HepG2 (cell line): ENCODE measurements around the gene BTAF1. TPM values are rescaled to one million over a fixed set of nuclear protein-coding genes. Genes with fewer than 3 reads are reported as not detected.

Source experiments
- ATAC-seq: fragments of 200-7000 bp; cut with Tn5 transposase; 3 replicates; pipeline ENCODE4 v1.9.1; 2020; ENCODE audit warnings: mild to moderate bottlenecking, moderate library complexity
- BruUV-seq: library from RNA; stranded (reverse); fragments of 400-500 nt; replicated peaks from 2 replicates; lab custom pipeline; 2021; lab: Mats Ljungman, UMichigan
- CTCF ChIA-PET: fragments of 300-600 bp; formaldehyde crosslinking; extraction: SDS; loops from one replicate; lab custom pipeline; 2021; ENCODE audit warnings: low total read pairs, inconsistent platforms, low intra/inter-chr PET ratio; lab: Yijun Ruan, JAX
- POLR2A ChIA-PET: fragments of 350-600 bp; sonication (Branson Sonifier 250); formaldehyde crosslinking; loops from one replicate; lab custom pipeline; 2020; ENCODE audit warnings: antibody characterized with exemption, inconsistent platforms; lab: Yijun Ruan, JAX
- DNase-seq: peaks from one replicate; pipeline ENCODE4 v3.0.0-alpha.2; 2015; ENCODE audit warnings: low spot score
- FAIRE-seq: peaks from 3 replicates; lab custom pipeline; 2011; peaks lifted over from hg19 to GRCh38; lab: Jason Lieb, UNC
- H2AFZ ChIP-seq: one replicate; pipeline ENCODE4 v1.6.1; 2011; ENCODE audit warnings: low read length, inconsistent platforms
- H3K27ac ChIP-seq: fragments of 300-600 bp; 3 replicates; pipeline ENCODE4 v1.8.0; 2011; ENCODE audit warnings: mixed run types, mild to moderate bottlenecking, mixed read lengths, low read length, inconsistent platforms; ENCODE audit not compliant: insufficient read depth; ENCODE audit errors: extremely low read length
- H3K27me3 ChIP-seq, 2 experiments: fragments of 200-600 bp in 1 of 2; 2 replicates in 1 of 2; 3 replicates in 1 of 2; pipeline versions ENCODE4 v1.6.0 to v1.8.0; 2011; ENCODE audit warnings: low read length in 2 of 2, mild to moderate bottlenecking in 2 of 2, moderate library complexity in 2 of 2, inconsistent platforms in 1 of 2; ENCODE audit not compliant: insufficient read depth in 2 of 2, control insufficient read depth in 1 of 2
- H3K36me3 ChIP-seq, 2 experiments: fragments of 200-600 bp in 1 of 2; replicated peaks in 1 of 2; 2 replicates in 1 of 2; 3 replicates in 1 of 2; pipeline versions ENCODE4 v1.5.1 to v1.8.0; 2011; ENCODE audit warnings: low read length in 2 of 2, inconsistent platforms in 1 of 2; ENCODE audit not compliant: insufficient read depth in 2 of 2, control insufficient read depth in 1 of 2
- H3K4me1 ChIP-seq: 2 replicates; pipeline ENCODE4 v1.5.1; 2012; ENCODE audit warnings: low read length, inconsistent platforms; ENCODE audit not compliant: insufficient read depth
- H3K4me2 ChIP-seq: 2 replicates; pipeline ENCODE4 v1.6.0; 2011; ENCODE audit warnings: low read depth, low read length, inconsistent platforms
- H3K4me3 ChIP-seq, 3 experiments: fragments of 200-600 bp in 1 of 3; sonication (generic), shearing (Covaris generic) in 1 of 3; replicated peaks in 1 of 3; 2 replicates each; pipeline ENCODE4 v1.5.1; 2011 to 2016; ENCODE audit warnings: low read length in 3 of 3, inconsistent platforms in 2 of 3, low read depth in 2 of 3, mild to moderate bottlenecking in 2 of 3, control low read depth in 1 of 3, mixed read lengths in 1 of 3; ENCODE audit not compliant: insufficient read depth in 1 of 3
- H3K79me2 ChIP-seq: one replicate; pipeline ENCODE4 v1.6.1; 2011; ENCODE audit warnings: low read length, inconsistent platforms; ENCODE audit not compliant: insufficient read depth
- H3K9ac ChIP-seq: 2 replicates; pipeline ENCODE4 v1.6.0; 2011; ENCODE audit warnings: mild to moderate bottlenecking, low read depth, low read length, inconsistent platforms; ENCODE audit not compliant: insufficient read depth
- H3K9me3 ChIP-seq: 2 replicates; pipeline ENCODE4 v1.5.1; 2012; ENCODE audit warnings: mild to moderate bottlenecking, low read length
- H4K20me1 ChIP-seq: 2 replicates; pipeline ENCODE4 v1.6.0; 2011; ENCODE audit warnings: inconsistent platforms, mild to moderate bottlenecking, low read length, moderate library complexity; ENCODE audit not compliant: insufficient read depth
- FOXP1 ChIP-seq, 2 experiments: fragments of 450-650 bp in 1 of 2; IDR thresholded peaks; 2 replicates each; pipeline ENCODE4 v1.6.1; 2017 to 2018; ENCODE audit warnings: antibody characterized with exemption in 1 of 2
- NR3C1 ChIP-seq: sonication (generic); formaldehyde crosslinking; IDR thresholded peaks from 2 replicates; pipeline ENCODE4 v1.4.0; 2020; ENCODE audit warnings: missing genetic modification reagents
- RORA ChIP-seq: sonication (generic); formaldehyde crosslinking; IDR thresholded peaks from 2 replicates; pipeline ENCODE4 v1.5.0; 2020; ENCODE audit warnings: mild to moderate bottlenecking, missing genetic modification reagents, moderate library complexity
- SATB2 ChIP-seq: sonication (generic); formaldehyde crosslinking; IDR thresholded peaks from 2 replicates; pipeline ENCODE4 v1.5.0; 2020; ENCODE audit warnings: missing genetic modification reagents
- SP140L ChIP-seq: sonication (generic); formaldehyde crosslinking; IDR thresholded peaks from 2 replicates; pipeline ENCODE4 v1.4.0; 2020; ENCODE audit warnings: missing genetic modification reagents, borderline replicate concordance
- SP2 ChIP-seq: sonication (generic); formaldehyde crosslinking; IDR thresholded peaks from 2 replicates; pipeline ENCODE4 v1.5.1; 2020; ENCODE audit warnings: mild to moderate bottlenecking, missing genetic modification reagents
- ZBTB10 ChIP-seq: sonication (generic); formaldehyde crosslinking; IDR thresholded peaks from 2 replicates; pipeline ENCODE4 v1.4.0; 2020; ENCODE audit warnings: missing genetic modification reagents, borderline replicate concordance
- WGBS: methylation state at CpG from one replicate; pipeline ENCODE4 v1.1.6; 2017; ENCODE audit warnings: low lambda C conversion rate; 5-methylcytosine and 5-hydroxymethylcytosine counted together
- in situ Hi-C: cut with HindIII; loops from 2 replicates; pipeline ENCODE4 v1.10.0; 2017; ENCODE audit warnings: low pct_unique_long_range_greater_than_20kb; ENCODE audit not compliant: extremely low pct_ligation_motif_present
- intact Hi-C: fragments of 100-400 bp; cut with micrococcal nuclease; formaldehyde crosslinking; loops from one replicate; pipeline ENCODE4 v1.10.0; 2022; ENCODE audit not compliant: unreplicated experiment
- polyA plus RNA-seq, 8 experiments: library from polyadenylated mRNA; depleted of rRNA in 3 of 8; stranded (reverse) in 7 of 8; unstranded in 1 of 8; fragments of >200 nt; fragmentation: Illumina TruSeq in 4 of 8; extraction: Trizol in 4 of 8; gene quantifications; 2 replicates each; pipeline versions ENCODE4 v1.2.1 to v1.2.3, GENCODE V29; 2011 to 2016; ENCODE audit warnings: low read depth in 4 of 8, missing spikeins in 1 of 8, mixed read lengths in 1 of 8; ENCODE audit not compliant: insufficient read depth in 1 of 8
- total RNA-seq, 5 experiments: library from RNA; depleted of rRNA; stranded (reverse); fragments of >200 nt; fragmentation: Illumina TruSeq; extraction: Trizol; gene quantifications; 2 replicates each; pipeline ENCODE4 v1.2.3, GENCODE V29; 2016; ENCODE audit warnings: low read depth in 1 of 5

Gene BTAF1
- total and polyA plus RNA-seq, 2 of the 13 experiments (the other 11 are each of a cell fraction or from before 2014, with no cell fraction given): 38.6 to 54.1 TPM

GRCh38 chr10:92062273-92062672 lies 138.7 kb downstream of the BTAF1 start:
- Histone ChIP-seq H3K9ac (no peak overlapping the region), H3K4me1 (peaks cover 4% of the 10 kb centered on the region; the same call in 1 of the 2 replicates), H3K27me3 (no peaks in the 10 kb centered on the region), H4K20me1 (no peaks in the 10 kb centered on the region), H3K27ac (no peak overlapping the region), H3K9me3 (no peaks in the 10 kb centered on the region), H3K79me2 (no peaks in the 10 kb centered on the region), H3K36me3 (no peaks in the 10 kb centered on the region; a peak in 1 of 5 replicates), H2AFZ (no peak overlapping the region), H3K4me2 (no peak overlapping the region), H3K4me3 (no peak overlapping the region)
- no peak for ATAC-seq
- CTCF ChIA-PET: no interaction called here
- in situ Hi-C loops: no loop called here
- WGBS: 98% methylated on average over 1 of the region's 1 CpG
- no peak for TF ChIP-seq NR3C1 (CRISPR knock-in tag)
- TF ChIP-seq SP140L: no peak
- no peak for TF ChIP-seq RORA (CRISPR knock-in tag)
- TF ChIP-seq FOXP1 (IDR thresholded peaks at IDR 0.05): no peak
- no peak for TF ChIP-seq FOXP1 (CRISPR knock-in tag; IDR thresholded peaks at IDR 0.05)
- no peak for TF ChIP-seq SP2 (CRISPR knock-in tag)
- TF ChIP-seq SATB2: no peak
- TF ChIP-seq ZBTB10 (CRISPR knock-in tag): no peak
- BruUV-seq: no TSS peak
- DNase-seq: no peak
- intact Hi-C loops: no loop called here
- POLR2A ChIA-PET: no interaction called here
- FAIRE-seq: no peak
